Measurements from ENCODE around the gene BFSP2.

DNA sequence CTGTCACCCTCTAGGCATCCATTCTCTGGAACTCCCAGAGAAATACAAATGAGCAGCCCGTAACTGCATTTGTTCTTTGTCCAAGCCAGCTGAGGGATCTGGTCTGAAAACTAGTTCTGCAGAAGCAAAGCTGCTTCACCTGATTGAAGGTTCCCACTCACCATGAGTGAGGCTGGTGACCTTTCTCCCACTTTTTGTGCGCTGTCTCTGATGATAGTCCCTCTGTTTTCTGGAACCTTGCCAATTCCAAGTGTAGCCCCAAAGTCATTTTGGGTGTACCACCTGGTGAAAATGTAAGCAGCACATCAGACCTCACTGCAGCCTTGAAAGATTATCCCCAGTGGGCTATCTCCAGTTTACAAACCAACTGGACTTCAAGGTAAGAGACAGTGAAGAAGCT, 39.4 kb upstream of the BFSP2 start:
- TF ChIP-seq EZH2 (IDR thresholded peaks at IDR 0.05; ENCODE audit: insufficient read depth, poor library complexity, severe bottlenecking): no peak
- TF ChIP-seq EZH2phosphoT487 (IDR thresholded peaks at IDR 0.05; ENCODE audit: insufficient read depth, low read depth): no peak

Data from GM23248 (cell line).